ENCODE data around the gene GFRA4. TPM values are rescaled to one million over a fixed set of nuclear protein-coding genes. Genes with fewer than 3 reads are reported as not detected.
"Not testable (repeated sequence)": the region's sequence is repeated elsewhere in the genome, so short reads cannot be mapped to it uniquely, and the experiment has no call there.

Gene GFRA4
- total RNA-seq, 1 experiment from 2014 or later = not detected

DNA sequence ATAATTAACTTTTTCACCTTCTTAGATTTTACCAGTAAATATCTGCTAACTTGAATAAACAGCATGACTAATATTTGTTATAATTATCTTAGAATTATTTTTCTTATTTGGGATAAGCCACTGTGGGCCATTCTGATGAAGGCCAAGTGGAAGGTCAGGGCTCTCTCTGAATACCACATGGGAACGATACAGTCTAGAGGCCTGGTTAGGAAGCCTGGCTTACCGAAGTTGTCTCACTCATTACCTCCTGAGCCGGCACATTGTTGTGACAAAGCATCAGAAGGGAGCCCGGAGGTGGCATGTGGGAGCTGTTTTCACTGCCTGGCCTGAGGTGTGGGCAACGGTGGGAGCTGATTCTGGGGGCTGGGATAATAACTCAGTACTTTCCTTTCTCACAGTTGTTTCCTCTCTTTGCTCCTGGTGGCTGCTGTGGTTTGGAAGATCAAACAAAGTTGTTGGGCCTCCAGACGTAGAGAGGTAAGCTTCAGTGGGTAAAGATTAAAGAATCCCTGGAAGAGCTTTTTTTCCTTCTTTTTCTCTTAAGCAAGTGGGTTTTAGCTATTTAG lies 29.2 kb downstream of the GFRA4 start:
- DNase-seq = no peak
- no peaks in the 10 kb centered on the region for H3K9me3 ChIP-seq (replicated peaks)
- peaks cover 8% of the 10 kb centered on the region; the same call in 1 of the 2 replicates for H3K36me3 ChIP-seq
- no peak overlapping the region for H3K27ac ChIP-seq
- no peak overlapping the region for H3K4me3 ChIP-seq
- no peaks in the 10 kb centered on the region for H3K4me1 ChIP-seq
- no peaks in the 10 kb centered on the region for H3K27me3 ChIP-seq

DNA sequence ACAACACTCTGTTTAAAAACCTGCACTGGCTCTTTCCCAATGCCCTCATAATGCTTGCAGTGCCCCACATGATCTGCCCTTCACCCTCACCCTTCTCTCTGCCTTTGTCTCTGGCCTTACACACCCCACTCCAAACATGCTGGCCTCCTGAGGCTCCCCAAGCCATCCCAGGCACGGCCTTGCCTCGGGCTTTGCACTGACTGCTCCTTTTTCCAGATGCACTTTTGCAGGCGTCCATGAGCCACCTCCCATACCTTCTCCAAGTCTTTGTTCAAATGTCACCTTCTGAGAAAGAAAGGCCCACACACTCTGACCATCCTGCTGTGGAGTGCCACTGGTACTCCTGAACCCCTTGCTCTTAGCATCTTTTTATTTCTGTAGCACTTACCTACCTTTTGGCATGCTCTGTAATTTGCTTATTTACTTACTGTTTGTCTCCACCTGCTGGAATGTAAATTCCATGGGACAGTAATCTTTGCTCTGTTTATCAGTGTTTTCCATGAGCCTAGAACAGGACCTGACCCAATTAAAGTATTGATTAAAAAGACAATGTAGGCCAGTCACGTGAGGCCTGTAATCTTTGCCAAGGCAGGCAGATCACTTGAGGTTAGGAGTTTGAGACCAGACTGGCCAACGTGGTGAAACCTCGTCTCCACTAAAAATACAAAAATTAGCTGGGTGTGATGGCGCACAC lies 30.7 kb downstream of the GFRA4 start:
- Histone ChIP-seq H3K36me3 (peaks cover 9% of the 10 kb centered on the region; the same call in 1 of the 2 replicates), H3K27ac (no peak overlapping the region), H3K27me3 (no peaks in the 10 kb centered on the region), H3K9me3 (replicated peaks) (no peaks in the 10 kb centered on the region), H3K4me3 (no peak overlapping the region), H3K4me1 (no peaks in the 10 kb centered on the region)
- DNase-seq = no peak

DNA sequence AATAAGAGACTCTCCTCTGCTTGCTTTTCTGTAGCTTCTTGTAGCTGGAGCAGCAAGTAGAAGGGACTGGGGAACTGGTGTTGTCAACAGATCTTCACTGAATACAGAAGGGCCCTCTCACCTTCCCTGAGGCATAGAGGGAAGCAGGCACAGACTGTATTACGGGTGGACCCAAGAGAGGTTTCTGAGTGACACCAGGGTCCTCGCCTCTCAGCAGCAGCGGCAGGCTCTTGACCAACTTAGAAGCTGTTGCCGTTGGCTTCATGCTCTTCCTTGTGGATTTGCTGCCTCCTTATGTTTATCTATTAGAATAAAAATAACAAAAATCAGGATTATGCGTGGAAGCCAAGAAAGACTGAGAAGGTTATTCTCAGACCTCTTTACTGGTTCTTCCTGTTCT lies 31.7 kb downstream of the GFRA4 start:
- Histone ChIP-seq H3K4me3 (no peak overlapping the region), H3K27me3 (no peaks in the 10 kb centered on the region), H3K9me3 (replicated peaks) (no peaks in the 10 kb centered on the region), H3K36me3 (peaks cover 13% of the 10 kb centered on the region; the same call in 1 of the 2 replicates), H3K27ac (no peak overlapping the region), H3K4me1 (no peaks in the 10 kb centered on the region)
- no peak for DNase-seq

DNA sequence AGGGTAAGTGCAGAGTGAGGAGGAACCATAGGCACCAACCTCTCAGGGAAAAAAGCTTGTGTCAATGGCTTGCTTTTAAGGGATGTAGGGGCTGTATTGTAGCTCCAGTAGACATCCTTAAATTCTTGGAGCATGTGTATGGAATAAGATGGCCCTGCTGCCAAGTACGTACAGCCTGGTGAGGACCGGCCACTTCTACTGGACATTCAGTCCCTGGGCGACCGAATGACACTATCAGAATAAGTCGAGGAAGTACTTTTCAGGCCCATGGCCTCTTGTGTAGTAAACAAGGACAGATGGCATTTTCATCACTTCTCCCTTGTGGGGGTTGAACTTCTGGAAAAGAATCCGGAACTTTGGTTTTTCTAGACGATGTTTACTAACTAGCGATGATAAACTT lies 32.8 kb downstream of the GFRA4 start:
- no peak overlapping the region for H3K27ac ChIP-seq
- no peak overlapping the region for H3K4me3 ChIP-seq
- H3K9me3 ChIP-seq (replicated peaks) = no peaks in the 10 kb centered on the region
- H3K36me3 ChIP-seq = peaks cover 12% of the 10 kb centered on the region; the same call in 1 of the 2 replicates
- DNase-seq = no peak
- H3K4me1 ChIP-seq = no peaks in the 10 kb centered on the region
- no peaks in the 10 kb centered on the region for H3K27me3 ChIP-seq

DNA sequence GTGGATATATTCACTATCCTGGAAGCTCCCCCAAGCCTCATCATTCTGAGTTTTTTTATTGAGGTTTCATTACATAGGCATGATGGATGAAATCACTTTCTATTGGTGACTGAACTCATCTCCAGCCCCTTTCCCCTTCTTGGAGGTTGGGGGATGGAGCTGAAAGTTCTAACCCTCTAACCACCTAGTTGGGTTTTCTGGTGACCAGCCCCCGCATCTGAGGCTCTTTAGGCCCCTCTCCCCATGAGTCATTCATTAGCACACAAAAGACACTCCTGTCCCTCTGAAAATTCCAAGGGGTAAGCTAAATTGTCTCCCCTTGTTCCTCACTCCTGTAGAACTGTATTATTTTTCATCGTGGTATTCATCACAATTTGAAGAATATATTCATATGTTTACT lies 33.3 kb downstream of the GFRA4 start:
- no peak for DNase-seq
- no peaks in the 10 kb centered on the region for H3K9me3 ChIP-seq (replicated peaks)
- H3K4me1 ChIP-seq = no peaks in the 10 kb centered on the region
- H3K27ac ChIP-seq = no peak overlapping the region
- peaks cover 14% of the 10 kb centered on the region; the same call in 1 of the 2 replicates for H3K36me3 ChIP-seq
- no peak overlapping the region for H3K4me3 ChIP-seq
- H3K27me3 ChIP-seq = no peaks in the 10 kb centered on the region

DNA sequence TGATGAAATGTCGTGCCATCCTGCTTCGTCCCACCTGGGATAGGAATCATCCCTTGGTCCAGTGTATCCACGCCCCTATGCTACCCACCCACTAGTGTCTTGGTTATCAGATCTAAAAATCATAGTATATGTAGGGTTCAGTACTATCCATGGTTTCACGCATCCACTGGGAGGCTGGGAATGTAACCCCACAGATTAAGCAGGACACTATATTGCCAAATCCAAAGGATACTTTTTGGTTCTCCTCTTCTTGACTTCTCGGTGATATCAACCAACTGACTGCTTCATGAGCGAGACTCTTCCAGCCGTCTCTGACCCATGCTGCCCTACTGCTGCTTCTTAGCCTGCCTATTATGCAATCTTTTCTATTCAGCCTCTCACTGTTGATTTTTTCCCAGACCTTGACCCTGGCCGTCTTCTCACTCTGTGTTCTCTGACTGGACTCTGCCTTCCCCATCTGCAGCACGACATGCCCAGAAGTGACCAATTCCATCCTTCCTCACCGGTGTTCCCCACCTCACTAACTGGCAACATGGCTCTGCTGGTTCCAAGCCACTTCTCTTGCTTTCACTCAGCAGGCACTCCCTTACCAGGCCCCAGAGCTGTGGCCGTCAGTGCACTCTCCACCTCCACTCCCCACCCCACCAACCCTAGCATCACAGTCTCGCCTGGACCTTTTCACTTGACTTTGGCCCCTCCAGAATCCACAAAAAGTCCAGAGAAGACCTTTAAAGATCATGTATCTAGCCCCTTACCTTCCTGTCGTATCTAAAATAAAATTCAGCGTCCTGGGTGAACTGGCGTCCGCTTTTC lies 34.5 kb downstream of the GFRA4 start:
- Histone ChIP-seq H3K4me3 (no peak overlapping the region), H3K27me3 (no peaks in the 10 kb centered on the region), H3K9me3 (replicated peaks) (no peaks in the 10 kb centered on the region), H3K36me3 (peaks cover 12% of the 10 kb centered on the region; the same call in 1 of the 2 replicates), H3K4me1 (no peaks in the 10 kb centered on the region), H3K27ac (no peak overlapping the region)
- DNase-seq = no peak

DNA sequence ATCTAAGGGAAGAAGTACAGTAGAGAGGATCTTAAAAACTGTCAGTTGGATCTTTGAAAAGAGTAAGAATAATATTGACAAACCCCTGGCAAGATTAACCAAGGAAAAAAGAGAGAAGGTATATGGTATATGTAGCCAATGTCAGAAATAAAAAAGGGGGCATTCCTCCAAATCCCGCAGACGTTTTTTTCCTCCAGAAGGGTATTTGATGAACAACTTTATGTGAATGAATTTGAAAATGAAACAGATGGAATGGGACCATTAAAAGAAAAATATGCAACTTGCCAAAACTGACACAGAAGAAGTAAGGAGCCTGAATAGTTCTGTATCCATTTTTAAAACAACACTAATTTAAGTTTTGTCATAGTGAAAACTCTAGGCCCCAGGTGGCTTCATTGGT lies 35.7 kb downstream of the GFRA4 start:
- no peaks in the 10 kb centered on the region for H3K27me3 ChIP-seq

DNA sequence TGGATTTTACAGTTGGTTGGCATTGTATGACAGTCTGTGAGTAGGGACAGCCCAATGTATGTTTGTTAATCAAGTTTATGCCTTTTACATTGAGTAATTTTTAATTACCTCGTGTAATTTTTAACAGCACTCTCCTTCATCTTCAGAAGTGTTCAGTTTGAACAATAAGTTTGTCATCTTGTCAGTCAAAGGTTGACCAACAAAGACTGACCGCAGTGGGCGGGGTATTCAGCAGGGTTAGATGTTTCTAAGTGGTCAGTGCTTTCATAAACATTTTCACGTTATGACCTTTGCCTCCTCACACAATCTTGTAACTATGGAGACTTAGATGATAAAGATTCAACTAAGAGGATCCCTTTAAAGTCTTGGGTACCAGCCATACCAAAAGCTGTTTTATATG lies 40.8 kb downstream of the GFRA4 start:
- H3K4me3 ChIP-seq = no peak overlapping the region
- no peaks in the 10 kb centered on the region for H3K4me1 ChIP-seq
- peaks cover 8% of the 10 kb centered on the region; the same call in 1 of the 2 replicates for H3K36me3 ChIP-seq
- no peaks in the 10 kb centered on the region for H3K9me3 ChIP-seq (replicated peaks)
- no peak for DNase-seq
- no peaks in the 10 kb centered on the region for H3K27me3 ChIP-seq
- no peak overlapping the region for H3K27ac ChIP-seq

More for the DNA sequence above, 35.7 kb downstream of the GFRA4 start:
- no peaks in the 10 kb centered on the region for H3K9me3 ChIP-seq (replicated peaks)
- H3K4me1 ChIP-seq = no peaks in the 10 kb centered on the region
- no peak for DNase-seq
- no peak overlapping the region for H3K4me3 ChIP-seq
- H3K27ac ChIP-seq = no peak overlapping the region
- peaks cover 12% of the 10 kb centered on the region; the same call in 1 of the 2 replicates for H3K36me3 ChIP-seq

DNA sequence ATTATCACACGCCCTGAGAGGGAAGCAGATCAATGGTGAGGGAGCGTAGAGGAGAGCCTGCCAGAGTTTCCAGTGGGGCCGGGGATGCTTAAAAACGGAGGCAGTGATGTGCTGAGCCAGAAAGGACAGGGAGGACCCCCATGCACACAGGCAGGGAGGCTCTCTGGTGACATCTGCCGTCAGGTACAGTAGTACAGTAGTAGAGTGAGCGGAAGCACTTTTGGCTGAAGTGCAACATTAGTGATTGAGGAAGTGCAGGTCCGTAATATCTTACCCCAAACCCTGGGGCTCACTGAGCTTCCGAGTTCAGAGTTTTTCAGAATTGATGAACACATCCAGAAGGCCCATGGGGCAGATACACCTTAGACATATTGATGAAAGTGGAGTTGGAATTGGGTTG lies 42.1 kb downstream of the GFRA4 start:
- no peak for DNase-seq
- no peaks in the 10 kb centered on the region for H3K27me3 ChIP-seq
- peaks cover 4% of the 10 kb centered on the region; the same call in 1 of the 2 replicates for H3K36me3 ChIP-seq
- H3K4me3 ChIP-seq = no peak overlapping the region
- no peaks in the 10 kb centered on the region for H3K9me3 ChIP-seq (replicated peaks)
- H3K4me1 ChIP-seq = no peaks in the 10 kb centered on the region
- no peak overlapping the region for H3K27ac ChIP-seq

DNA sequence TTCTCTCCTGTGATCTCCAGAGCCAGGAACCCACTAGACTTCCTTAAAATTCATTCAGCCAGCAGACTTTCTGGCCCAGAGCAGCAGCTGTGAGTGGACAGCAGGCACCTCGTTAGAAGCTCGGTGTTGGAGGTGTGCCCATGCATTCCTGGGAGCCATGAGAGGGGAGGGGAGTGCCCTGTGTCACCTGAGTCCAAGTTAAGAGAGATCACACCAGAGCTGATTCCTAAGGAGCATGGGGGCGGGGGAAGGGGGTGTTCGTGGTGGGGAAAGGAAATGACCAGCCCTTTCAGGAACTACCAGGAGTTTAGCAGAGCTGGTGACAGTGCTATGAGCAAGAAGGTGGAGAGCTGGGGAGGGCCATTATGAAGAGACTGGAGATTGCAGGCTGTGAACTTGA lies 46.9 kb downstream of the GFRA4 start:
- DNase-seq = no peak
- Histone ChIP-seq H3K27ac (no peak overlapping the region), H3K36me3 (no peaks in the 10 kb centered on the region; the same call in 1 of the 2 replicates), H3K9me3 (replicated peaks) (no peaks in the 10 kb centered on the region), H3K4me3 (no peak overlapping the region), H3K4me1 (no peaks in the 10 kb centered on the region), H3K27me3 (no peaks in the 10 kb centered on the region)

DNA sequence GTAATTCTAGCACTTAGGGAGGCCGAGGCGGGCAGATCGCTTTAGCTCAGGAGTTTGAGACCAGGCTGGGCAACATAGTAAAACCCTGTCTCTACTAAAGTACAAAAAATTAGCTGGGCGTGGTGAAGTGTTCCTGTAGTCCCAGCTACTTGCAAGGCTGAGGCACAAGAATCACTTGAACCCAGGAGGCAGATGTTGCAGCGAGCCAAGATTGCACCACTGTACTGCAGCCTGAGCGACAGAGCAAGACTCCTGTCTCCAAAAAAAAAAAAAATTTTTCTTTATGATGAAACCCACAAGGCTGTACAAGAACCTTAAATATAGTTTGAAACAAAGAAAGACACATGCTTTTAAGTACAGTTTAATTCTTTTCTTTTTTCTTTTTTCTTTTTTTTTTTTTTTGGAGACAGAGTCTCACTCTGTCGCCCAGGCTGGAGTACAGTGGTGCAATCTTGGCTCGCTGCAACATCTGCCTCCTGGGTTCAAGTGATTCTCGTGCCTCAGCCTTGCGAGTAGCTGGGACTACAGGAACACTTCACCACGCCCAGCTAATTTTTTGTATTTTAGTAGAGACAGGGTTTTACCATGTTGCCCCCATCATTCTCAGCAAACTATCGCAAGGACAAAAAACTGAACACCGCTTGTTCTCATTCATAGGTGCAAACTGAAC lies 47.9 kb downstream of the GFRA4 start:
- DNase-seq; H3K9me3 ChIP-seq (replicated peaks); H3K36me3 ChIP-seq; H3K4me3 ChIP-seq; H3K27ac ChIP-seq; H3K27me3 ChIP-seq; H3K4me1 ChIP-seq: not testable (repeated sequence)

DNA sequence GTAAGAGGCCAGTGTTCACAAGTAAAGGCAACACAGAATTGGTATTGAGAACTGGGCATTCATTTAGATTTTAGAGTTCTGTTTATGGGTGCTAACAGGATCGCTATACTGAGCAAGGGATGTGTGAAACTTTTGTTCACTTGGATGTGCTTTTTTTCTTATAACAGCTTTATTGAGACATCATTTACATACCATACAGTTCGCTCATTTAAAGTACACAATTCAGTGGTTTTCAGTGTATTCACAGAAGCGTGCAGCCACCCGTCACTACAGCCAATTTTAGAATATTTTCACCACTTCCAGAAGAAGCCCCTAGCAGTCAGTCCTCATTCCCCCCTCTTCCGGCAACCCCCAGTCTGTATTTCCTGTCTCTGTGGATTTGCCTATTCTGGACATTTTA lies 48.7 kb downstream of the GFRA4 start:
- H3K9me3 ChIP-seq (replicated peaks) = no peaks in the 10 kb centered on the region
- H3K27me3 ChIP-seq = no peaks in the 10 kb centered on the region
- H3K27ac ChIP-seq = no peak overlapping the region
- H3K36me3 ChIP-seq = no peaks in the 10 kb centered on the region; the same call in 1 of the 2 replicates
- H3K4me1 ChIP-seq = no peaks in the 10 kb centered on the region
- no peak overlapping the region for H3K4me3 ChIP-seq
- DNase-seq = no peak

DNA sequence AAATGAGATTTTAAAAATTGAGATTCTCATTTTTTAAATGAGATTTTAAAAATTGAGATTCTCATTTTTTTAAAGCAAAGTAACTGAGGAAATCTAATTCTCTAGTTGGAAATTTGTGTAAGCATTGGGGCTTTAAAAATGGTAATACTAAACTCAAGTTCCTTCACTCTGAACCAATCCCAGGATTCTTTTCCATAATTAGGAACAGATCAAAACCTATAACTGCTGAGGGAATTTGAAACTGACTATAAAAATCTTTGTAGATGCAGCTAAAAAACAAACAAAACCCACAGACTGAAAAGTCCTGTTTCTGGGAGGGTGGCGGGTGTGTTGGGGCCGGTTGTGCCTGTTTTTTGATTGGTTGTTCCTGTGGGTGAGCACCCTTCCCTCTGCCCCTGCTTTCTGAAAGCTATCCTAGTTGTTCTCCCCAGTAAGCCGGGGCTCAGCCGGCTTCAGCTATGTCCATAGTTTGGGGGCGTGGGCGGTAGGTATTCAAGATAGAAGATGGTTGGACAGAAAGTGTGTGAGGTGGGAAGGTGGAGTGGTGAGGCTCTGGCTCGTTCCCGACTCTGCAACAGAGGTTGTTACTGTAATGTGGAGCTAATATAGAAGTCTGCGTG lies 49.3 kb downstream of the GFRA4 start:
- Histone ChIP-seq H3K36me3 (no peaks in the 10 kb centered on the region; the same call in 1 of the 2 replicates), H3K4me1 (no peaks in the 10 kb centered on the region), H3K27ac (no peak overlapping the region), H3K4me3 (no peak overlapping the region), H3K9me3 (replicated peaks) (no peaks in the 10 kb centered on the region), H3K27me3 (no peaks in the 10 kb centered on the region)
- DNase-seq = no peak

DNA sequence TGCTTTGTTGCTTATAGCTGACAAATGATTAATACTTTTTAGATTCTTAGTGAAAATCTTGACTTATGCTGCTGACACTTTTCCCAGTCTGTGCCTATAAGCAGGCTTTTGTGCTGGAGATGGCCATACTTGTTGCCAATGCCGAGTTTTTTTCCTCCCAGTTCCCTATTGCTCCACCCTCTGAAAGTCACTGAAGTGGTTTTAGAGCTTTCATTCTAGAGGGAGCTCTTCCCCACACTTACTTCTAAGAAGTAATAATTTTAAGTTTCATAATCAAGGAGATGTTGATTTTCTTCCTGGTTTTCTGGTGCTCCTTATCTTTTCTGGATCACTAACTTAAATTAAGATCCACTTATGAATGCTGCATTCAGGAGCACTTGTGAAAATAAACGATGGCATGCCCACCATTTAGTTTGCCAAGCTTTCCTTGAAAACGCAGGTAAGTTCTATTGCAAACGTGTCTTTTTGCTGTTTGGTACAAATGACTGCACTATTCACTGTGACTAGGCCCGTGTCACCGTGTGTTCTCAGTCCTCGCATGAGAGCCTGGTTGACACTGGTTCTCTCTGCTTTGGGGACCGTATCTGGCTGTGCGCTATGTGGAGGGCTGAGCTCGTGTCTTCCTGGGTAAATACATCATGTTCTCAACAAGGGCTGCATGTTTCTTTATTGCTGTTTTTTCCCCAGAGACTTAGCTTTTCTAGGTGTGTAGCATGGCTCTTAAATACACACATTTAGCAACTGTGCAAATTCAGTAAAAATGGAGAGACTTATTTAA lies 50.2 kb downstream of the GFRA4 start:
- Histone ChIP-seq H3K27ac (no peak overlapping the region), H3K4me1 (no peaks in the 10 kb centered on the region), H3K4me3 (no peak overlapping the region), H3K9me3 (replicated peaks) (no peaks in the 10 kb centered on the region), H3K36me3 (no peaks in the 10 kb centered on the region; the same call in 1 of the 2 replicates), H3K27me3 (no peaks in the 10 kb centered on the region)
- DNase-seq = no peak

Data from SJCRH30 (cell line).